HG02759 (cell line): Measurements from ENCODE around the gene MYBBP1A.
"Not testable (repeated sequence)": the region's sequence is repeated elsewhere in the genome, so short reads cannot be mapped to it uniquely, and the experiment has no call there.

Experiments used
- ATAC-seq: cut with Tn5 transposase; IDR thresholded peaks from one replicate; pipeline ENCODE4 v1.9.1; 2021; ENCODE audit warnings: mild to moderate bottlenecking, moderate library complexity; ENCODE audit not compliant: unreplicated experiment

Gene MYBBP1A

DNA sequence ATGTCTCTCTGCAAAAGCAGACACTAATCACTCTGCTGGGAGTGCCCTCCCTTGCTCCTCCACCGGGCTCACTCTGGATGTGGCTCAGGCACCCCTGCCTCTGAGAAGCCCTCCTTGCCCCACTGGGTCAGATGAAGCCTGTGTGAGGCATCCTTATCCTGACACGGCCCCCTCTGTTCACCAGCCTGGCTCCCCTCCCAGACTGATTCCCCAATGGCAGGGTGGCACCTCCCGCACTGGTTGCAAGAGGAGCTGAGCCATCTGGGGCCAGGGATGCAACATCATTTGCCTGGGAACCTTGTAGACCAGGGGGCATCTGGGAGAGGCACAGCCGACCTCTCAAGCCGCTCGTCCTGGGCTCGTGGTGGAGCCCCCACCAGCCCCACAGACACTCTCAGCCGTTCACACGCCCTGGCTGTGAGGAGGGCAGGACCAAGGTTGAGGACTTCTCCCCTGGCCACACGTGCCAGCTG lies 35.8 kb upstream of the MYBBP1A start:
- ATAC-seq = no peak

DNA sequence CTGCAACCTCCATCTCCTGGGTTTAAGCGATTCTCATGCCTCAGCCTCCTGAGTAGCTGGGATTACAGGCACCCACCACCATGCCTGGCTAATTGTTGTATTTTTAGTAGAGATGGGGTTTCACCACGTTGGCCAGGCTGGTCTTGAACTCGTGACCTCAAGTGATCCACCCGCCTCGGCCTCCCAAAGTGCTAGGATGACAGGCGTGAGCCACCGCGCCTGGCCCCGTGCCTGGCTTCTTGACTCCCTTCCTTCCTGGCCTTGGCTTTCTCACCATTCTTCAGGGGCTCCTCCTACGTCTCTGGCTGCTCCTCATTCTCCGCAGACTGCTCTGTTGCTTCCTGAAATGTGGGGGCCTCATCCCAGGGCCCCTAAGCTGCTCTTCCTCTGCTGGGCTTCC lies 34.9 kb upstream of the MYBBP1A start:
- ATAC-seq = not testable (repeated sequence)

DNA sequence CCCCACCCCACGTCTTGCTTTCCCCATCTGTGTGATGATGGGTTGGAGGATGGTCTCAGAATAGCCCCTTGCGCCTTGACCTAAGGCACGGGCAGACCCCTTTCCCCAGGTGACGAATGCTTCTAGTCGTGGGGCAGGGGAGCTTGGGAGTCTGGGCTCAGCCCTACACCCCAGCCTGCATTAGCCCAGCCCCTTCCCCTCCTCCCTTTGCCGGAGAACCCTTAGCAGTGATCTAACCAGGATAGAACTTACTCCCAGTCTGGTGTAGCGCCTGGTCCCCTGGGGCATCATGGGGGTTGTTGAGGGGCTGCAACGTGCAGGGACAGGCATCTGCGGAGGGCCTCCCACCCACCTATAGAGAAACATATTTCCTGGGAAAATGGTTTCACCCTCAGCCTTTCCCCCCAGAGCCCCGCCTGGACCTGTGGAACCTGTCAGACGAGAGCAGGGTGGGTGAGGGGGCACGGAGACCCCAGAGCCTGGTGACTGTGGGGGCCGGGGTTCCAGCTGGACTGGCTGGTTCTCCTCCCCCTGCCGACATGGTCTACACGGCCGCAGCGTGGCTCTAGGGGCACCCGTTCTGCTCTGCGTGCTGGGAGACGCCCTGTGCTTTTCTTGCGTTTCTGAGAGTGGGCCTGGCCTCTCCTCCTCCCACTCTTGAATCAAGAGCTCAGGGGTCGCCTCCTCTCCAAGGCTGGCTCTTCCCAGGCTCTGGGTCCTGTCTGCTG lies 33.9 kb upstream of the MYBBP1A start:
- ATAC-seq = no peak

- ATAC-seq = no peak
These were observed 33.2 kb upstream of the MYBBP1A start for GRCh38 chr17:4588391-4588790.

GRCh38 chr17:4587803-4588202 lies 32.6 kb upstream of the MYBBP1A start:
- ATAC-seq = no peak

- no peak for ATAC-seq
These were observed 32.0 kb upstream of the MYBBP1A start for GRCh38 chr17:4587195-4587594.

- ATAC-seq = no peak
These were observed 30.9 kb upstream of the MYBBP1A start for GRCh38 chr17:4586043-4586442.

GRCh38 chr17:4585638-4585994 lies 30.4 kb upstream of the MYBBP1A start:
- no peak for ATAC-seq

DNA sequence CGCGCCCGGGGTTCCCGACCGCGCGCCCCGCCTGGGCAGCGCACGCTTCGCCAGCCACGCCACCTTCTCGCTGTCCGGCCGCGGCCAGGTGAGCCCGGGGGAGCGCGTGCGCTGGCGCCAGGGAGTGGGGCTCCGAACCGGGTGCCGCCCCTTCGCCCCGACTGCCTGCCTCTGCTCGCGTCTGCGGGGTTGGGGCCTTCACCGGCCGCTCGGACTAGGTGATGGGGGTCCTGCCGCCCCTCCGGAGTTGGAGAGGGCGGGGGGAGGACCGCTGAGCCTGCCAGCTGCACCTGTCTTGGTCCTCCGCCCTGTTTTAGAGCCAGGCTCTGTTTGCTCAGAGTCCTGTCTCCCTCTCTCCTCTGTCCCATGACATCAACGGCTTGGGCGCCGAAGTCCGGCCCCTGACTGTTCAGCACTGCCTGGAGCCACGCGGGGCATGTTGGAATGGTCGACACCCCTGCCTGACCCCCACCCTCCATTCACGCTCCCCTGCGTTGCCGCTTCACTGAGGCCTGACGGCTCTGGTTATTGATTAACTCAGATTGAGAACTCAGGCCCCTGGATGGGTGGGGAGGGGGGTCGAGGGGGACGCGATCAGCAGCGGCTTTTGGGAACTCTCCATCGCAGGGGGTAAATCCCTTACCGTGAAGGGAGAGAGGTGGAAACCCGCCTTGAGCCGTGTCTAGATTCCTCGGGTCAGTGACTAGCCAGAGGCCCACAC lies 29.9 kb upstream of the MYBBP1A start:
- no peak for ATAC-seq

DNA sequence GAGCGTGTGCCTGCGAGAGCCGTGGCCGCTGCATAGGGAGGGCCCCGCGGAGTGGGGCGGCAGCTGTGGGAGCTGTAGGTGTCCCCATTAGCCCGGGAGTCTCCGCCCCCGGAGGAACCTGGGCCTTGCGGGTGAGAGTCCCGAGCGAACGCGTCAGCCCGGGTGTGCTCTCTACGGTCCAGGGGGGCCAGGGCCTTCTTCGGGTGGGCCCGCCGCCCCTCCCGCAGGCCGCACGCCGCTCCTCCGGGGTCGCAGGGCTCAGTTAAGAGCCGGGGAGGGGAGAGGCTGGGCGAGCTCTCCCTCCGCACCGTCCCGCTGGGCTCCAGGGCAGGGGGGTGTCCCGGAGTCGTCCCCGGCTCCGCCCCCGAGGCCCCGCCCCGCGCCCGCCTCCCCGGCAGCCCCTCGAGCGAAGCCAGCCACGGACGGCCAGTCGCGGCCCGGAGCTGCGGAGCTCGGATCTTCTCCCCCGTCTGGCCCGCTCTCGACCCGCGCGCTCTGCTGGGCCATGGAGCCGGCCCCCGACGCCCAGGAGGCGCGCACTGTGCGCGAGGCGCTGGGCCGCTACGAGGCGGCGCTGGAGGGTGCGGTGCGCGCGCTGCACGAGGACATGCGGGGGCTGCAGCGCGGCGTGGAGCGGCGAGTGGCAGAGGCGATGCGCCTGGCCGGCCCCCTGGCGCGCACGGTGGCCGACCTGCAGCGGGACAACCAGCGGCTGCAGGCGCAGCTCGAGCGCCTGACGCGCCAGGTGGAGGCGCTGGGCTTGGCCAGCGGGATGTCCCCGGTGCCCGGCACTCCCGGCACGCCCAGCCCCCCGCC lies 29.1 kb upstream of the MYBBP1A start, which contains the start of gene SMTNL2:
TSS of gene SMTNL2 (plus strand) at position 429 of the 816 bp plus-strand sequence. CDS start at position 506, 77 bp downstream.
- ATAC-seq = no peak

DNA sequence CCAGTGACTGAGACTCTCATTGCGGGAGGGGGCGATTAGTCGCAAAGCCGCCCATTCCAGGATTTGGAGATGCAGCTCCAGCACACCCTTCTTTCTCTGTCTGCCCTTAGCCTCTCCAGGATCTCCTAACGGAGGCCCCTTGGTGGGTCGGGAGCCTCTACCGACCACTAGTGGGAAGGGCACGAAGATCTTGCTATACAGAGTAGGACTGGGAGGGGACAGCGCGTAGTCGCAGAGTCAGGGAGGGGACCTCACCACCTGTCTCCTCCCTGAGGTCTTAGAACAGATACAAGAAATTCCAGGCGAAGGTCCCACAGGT lies 28.6 kb upstream of the MYBBP1A start:
- ATAC-seq = no peak

GRCh38 chr17:4583206-4583605 lies 28.0 kb upstream of the MYBBP1A start:
- ATAC-seq = no peak

DNA sequence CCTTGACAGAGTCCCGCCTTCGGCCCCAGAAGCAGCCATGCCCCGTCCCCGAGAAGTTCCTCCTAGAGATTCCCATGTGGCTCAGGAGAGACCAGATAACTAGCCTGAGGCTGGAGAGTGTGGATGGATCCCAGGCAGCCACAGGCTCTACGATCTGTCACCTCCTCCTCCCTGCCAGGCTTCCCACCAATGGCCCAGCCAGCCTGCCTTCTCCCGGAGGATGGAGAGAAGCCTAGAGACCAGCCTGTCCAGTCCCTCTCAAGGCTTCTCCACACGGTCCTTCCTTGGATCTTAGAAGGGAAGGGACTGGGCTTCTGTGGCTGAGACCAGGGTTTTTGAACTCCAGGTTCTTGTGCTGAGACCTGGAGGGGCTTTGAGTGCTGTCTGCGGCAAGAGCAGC lies 27.5 kb upstream of the MYBBP1A start:
- no peak for ATAC-seq

- no peak for ATAC-seq
These were observed 26.9 kb upstream of the MYBBP1A start for GRCh38 chr17:4582101-4582501.

GRCh38 chr17:4580291-4580690 lies 25.1 kb upstream of the MYBBP1A start:
- no peak for ATAC-seq

- no peak for ATAC-seq
These were observed 24.5 kb upstream of the MYBBP1A start for GRCh38 chr17:4579678-4580077.

DNA sequence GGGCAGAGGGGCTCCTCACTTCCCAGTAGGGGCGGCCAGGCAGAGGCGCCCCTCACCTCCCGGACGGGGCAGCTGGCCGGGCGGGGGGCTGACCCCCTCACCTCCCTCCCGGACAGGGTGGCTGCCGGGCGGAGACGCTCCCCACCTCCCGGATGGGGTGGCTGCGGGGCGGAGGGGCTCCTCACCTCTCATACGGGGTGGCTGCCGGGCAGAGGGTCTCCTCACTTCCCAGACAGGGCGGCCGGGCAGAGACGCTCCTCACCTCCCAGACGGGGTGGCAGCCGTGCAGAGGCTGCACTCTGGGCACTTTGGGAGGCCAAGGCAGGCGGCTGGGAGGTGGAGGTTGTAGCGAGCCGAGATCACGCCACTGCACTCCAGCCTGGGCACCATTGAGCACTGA lies 23.2 kb upstream of the MYBBP1A start:
- not testable (repeated sequence) for ATAC-seq

- ATAC-seq = no peak
These were observed 22.3 kb upstream of the MYBBP1A start for GRCh38 chr17:4577386-4577993.

DNA sequence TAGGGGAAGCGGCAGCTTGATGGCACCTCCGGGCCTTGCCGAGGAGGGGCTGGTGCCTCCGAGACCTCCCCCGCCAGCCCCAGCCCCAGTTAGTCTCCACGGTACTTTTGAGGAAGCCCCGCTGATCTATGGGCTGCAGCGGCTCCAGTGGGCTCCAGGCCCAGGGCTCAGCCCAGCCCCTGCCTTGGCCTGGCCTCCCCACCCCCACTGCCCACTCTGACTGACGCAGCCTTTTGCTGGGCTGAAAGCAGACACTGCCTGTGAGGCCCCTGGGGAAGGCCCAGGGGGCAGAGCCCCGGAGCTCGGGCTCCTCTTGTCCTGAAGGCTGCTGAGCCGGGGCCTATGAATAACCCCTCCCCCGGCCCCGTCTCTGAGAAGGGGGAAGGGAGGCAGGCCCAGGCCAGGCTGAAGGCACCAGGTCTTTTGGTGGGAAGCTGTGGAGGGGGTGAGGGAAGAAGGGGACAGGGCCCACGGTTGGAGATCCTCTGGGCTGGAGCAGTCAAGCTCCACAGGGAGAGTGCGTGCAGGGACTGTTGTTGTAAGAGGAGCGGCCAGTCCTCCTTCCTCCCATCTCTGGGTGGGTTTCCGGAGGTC lies 21.6 kb upstream of the MYBBP1A start:
- ATAC-seq = no peak

DNA sequence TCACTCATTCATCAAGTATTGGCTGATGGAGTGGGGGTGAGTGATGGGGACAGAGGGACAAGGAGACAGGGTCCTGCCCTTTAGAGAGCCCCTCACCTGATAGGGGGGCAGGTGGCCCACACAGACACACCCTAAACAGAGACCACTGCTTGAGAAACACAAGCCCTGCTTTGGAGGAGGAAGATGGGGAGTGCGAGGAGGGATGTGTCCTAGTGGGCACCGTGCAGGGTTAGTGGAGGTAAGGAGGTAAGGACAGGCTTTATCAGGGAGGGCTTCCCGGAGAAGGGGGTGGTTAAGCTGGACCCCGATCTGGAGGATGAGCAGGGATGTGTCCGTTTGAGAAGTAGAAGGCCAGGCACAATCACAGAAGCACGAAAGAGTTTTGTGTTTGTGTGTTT lies 21.0 kb upstream of the MYBBP1A start:
- ATAC-seq = no peak
